Neural progenitor cell (in vitro differentiated cells): Measurements from ENCODE around the gene CRY1. TPM values are rescaled to one million over a fixed set of nuclear protein-coding genes. Genes with fewer than 3 reads are reported as not detected.
"Not testable (repeated sequence)": the region's sequence is repeated elsewhere in the genome, so short reads cannot be mapped to it uniquely, and the experiment has no call there.

Experiments used
- DNase-seq: peaks from one replicate; pipeline ENCODE4 v3.0.0-alpha.2; 2016; ENCODE audit warnings: low spot score
- H2AFZ ChIP-seq: fragments of 200-600 bp; sonication (generic); replicated peaks from 2 replicates; pipeline ENCODE4 v1.6.1; 2016; ENCODE audit warnings: antibody characterized with exemption
- H3F3A ChIP-seq: fragments of 200-600 bp; sonication (generic); 2 replicates; pipeline ENCODE4 v1.6.1; 2016; ENCODE audit warnings: antibody characterized with exemption, low read depth
- H3K27ac ChIP-seq: fragments of 200-600 bp; sonication (generic); 2 replicates; pipeline ENCODE4 v1.5.1; 2016; ENCODE audit warnings: mild to moderate bottlenecking
- H3K27me3 ChIP-seq: fragments of 200-600 bp; sonication (generic); 2 replicates; pipeline ENCODE4 v1.6.1; 2016; ENCODE audit warnings: mild to moderate bottlenecking, moderate library complexity
- H3K36me3 ChIP-seq: fragments of 200-600 bp; sonication (generic); 2 replicates; pipeline ENCODE4 v1.5.1; 2016
- H3K4me1 ChIP-seq: fragments of 200-600 bp; sonication (generic); 2 replicates; pipeline ENCODE4 v1.6.1; 2016; ENCODE audit warnings: mixed run types
- H3K4me2 ChIP-seq: fragments of 200-600 bp; sonication (generic); 2 replicates; pipeline ENCODE4 v1.6.1; 2016
- H3K4me3 ChIP-seq: fragments of 200-600 bp; sonication (generic); 2 replicates; pipeline ENCODE4 v1.5.1; 2016
- H3K79me2 ChIP-seq: fragments of 200-600 bp; sonication (generic); 2 replicates; pipeline ENCODE4 v1.6.1; 2016; ENCODE audit warnings: low read depth
- H3K9ac ChIP-seq: fragments of 200-600 bp; sonication (generic); 2 replicates; pipeline ENCODE4 v1.6.1; 2016
- H3K9me3 ChIP-seq: fragments of 200-600 bp; sonication (generic); 2 replicates; pipeline ENCODE4 v1.5.1; 2016; ENCODE audit warnings: low read depth
- H4K20me1 ChIP-seq: fragments of 200-600 bp; sonication (generic); 2 replicates; pipeline ENCODE4 v1.6.1; 2016; ENCODE audit warnings: low read depth
- H3K27ac Mint-ChIP-seq: 3 replicates; pipeline ENCODE4 v1.8.0; 2021; ENCODE audit warnings: mixed read lengths
- H3K27me3 Mint-ChIP-seq: 2 replicates; pipeline ENCODE4 v1.8.0; 2022; ENCODE audit warnings: low read depth, mild to moderate bottlenecking, inconsistent platforms, moderate library complexity, mixed read lengths; ENCODE audit not compliant: insufficient read depth
- H3K36me3 Mint-ChIP-seq: 3 replicates; pipeline ENCODE4 v1.8.0; 2021; ENCODE audit warnings: mixed read lengths
- H3K4me1 Mint-ChIP-seq: 3 replicates; pipeline ENCODE4 v1.8.0; 2021; ENCODE audit warnings: mixed read lengths
- H3K4me3 Mint-ChIP-seq: 3 replicates; pipeline ENCODE4 v1.8.0; 2021; ENCODE audit warnings: mild to moderate bottlenecking, moderate library complexity, mixed read lengths
- H3K9me3 Mint-ChIP-seq: 3 replicates; pipeline ENCODE4 v1.8.0; 2020; ENCODE audit warnings: mixed read lengths
- EZH2 ChIP-seq: fragments of 200-600 bp; sonication (generic); IDR thresholded peaks from 2 replicates; pipeline ENCODE4 v1.6.1; 2017; ENCODE audit warnings: antibody characterized with exemption, mild to moderate bottlenecking, moderate library complexity
- EZH2phosphoT487 ChIP-seq: fragments of 200-600 bp; sonication (generic); IDR thresholded peaks from 2 replicates; pipeline ENCODE4 v1.6.1; 2017; ENCODE audit warnings: antibody characterized with exemption
- total RNA-seq: library from RNA; depleted of rRNA; stranded (reverse); fragments of >200 nt; gene quantifications from 2 replicates; pipeline ENCODE4 v1.2.3, GENCODE V29; 2015; ENCODE audit warnings: low replicate concordance
- TF ChIP-seq, protein P1 (sequence below): fragments of 200-600 bp; sonication (generic); IDR thresholded peaks from 2 replicates; pipeline ENCODE4 v1.5.1; 2017; ENCODE audit warnings: antibody characterized with exemption, mild to moderate bottlenecking

CRY1 gene
- total RNA-seq, 1 donor from 2014 or later: 51.3 TPM

DNA sequence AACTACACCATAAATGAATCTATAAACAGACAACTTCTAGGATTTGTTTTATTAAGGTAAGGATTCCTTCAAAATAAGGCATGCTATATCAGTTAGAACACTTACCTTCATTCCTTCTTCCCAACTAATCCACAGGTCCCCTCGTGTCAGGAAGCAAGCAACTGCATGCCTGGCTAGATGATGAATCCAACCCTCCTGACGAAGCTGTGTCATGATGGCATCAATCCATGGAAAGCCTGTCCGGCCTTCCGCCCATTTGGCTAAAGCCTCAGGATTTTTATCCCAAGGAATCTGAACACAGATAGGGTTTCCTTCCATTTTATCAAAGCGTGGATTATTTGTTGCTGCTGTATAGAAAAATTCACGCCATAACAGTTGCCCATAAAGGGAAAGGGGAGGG, 93.9 kb downstream of the CRY1 start:
- no peaks in the 10 kb centered on the region for H3K27me3 ChIP-seq
- H4K20me1 ChIP-seq: no peaks in the 10 kb centered on the region
- no peak for DNase-seq
- H3K79me2 ChIP-seq: no peaks in the 10 kb centered on the region
- no peak overlapping the region for H2AFZ ChIP-seq
- H3K4me3 ChIP-seq: no peak overlapping the region
- Mint-ChIP-seq H3K9me3 (peaks cover 5% of the 10 kb centered on the region), H3K27ac (no peak overlapping the region), H3K4me3 (no peak overlapping the region), H3K27me3 (peaks cover 4% of the 10 kb centered on the region), H3K36me3 (peaks cover 16% of the 10 kb centered on the region), H3K4me1 (no peaks in the 10 kb centered on the region)
- H3K27ac ChIP-seq: no peak overlapping the region
- H3K9ac ChIP-seq: no peak overlapping the region
- H3F3A ChIP-seq: no peaks in the 10 kb centered on the region
- no peak for TF ChIP-seq EZH2
- no peak for TF ChIP-seq EZH2phosphoT487
- TF ChIP-seq, protein P1, sequence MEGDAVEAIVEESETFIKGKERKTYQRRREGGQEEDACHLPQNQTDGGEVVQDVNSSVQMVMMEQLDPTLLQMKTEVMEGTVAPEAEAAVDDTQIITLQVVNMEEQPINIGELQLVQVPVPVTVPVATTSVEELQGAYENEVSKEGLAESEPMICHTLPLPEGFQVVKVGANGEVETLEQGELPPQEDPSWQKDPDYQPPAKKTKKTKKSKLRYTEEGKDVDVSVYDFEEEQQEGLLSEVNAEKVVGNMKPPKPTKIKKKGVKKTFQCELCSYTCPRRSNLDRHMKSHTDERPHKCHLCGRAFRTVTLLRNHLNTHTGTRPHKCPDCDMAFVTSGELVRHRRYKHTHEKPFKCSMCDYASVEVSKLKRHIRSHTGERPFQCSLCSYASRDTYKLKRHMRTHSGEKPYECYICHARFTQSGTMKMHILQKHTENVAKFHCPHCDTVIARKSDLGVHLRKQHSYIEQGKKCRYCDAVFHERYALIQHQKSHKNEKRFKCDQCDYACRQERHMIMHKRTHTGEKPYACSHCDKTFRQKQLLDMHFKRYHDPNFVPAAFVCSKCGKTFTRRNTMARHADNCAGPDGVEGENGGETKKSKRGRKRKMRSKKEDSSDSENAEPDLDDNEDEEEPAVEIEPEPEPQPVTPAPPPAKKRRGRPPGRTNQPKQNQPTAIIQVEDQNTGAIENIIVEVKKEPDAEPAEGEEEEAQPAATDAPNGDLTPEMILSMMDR: no peak
- H3K4me1 ChIP-seq: no peaks in the 10 kb centered on the region
- peaks cover 8% of the 10 kb centered on the region for H3K36me3 ChIP-seq
- H3K9me3 ChIP-seq: no peaks in the 10 kb centered on the region
- H3K4me2 ChIP-seq: no peak overlapping the region

DNA sequence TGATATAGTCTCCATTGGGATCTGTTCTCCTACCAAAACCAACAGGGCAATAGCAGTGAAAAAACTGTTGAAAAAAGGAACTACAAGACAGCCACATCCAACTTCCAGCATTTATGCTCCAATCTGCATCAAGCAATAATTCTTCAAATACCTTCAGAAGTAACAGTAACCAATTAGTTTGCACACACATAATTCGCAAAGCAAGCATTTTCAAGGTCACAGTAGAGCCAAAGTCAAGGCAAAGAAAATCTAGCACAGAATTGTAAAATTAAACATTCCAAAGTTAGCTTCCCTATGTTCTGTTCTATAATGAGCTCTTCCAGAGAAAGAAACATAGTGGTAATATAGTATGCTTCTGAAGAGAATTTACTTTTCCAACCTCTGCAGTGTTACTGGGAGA, 95.4 kb downstream of the CRY1 start:
- H3K4me2 ChIP-seq: no peak overlapping the region

DNA sequence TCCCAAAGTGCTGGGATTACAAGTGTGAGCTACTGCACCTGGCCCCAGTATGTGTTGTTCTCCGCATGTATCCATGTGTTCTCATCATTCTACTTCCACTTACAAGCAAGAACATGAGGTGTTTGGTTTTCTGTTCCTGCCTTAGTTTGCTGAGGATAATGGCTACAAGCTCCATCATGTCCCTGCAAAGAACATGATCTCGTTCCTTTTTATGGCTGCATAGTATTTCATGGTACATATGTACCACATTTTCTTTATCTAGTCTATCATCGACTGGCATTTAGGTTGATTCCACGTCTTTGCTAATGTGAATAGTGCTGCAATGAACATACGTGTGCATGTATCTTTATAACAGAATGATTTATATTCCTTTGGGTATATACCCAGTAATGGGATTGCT, 97.2 kb downstream of the CRY1 start:
- peaks cover 11% of the 10 kb centered on the region for H3K36me3 Mint-ChIP-seq
- H3K27me3 Mint-ChIP-seq: not testable (repeated sequence)

More for the DNA sequence above, 95.4 kb downstream of the CRY1 start:
- peaks cover 16% of the 10 kb centered on the region for H3K36me3 Mint-ChIP-seq
- no peaks in the 10 kb centered on the region for H3K79me2 ChIP-seq
- H3K27ac ChIP-seq: no peak overlapping the region
- H3K4me3 ChIP-seq: no peak overlapping the region
- H3K4me1 ChIP-seq: no peaks in the 10 kb centered on the region
- no peak overlapping the region for H3K4me3 Mint-ChIP-seq
- H3F3A ChIP-seq: no peaks in the 10 kb centered on the region
- H3K27ac Mint-ChIP-seq: no peak overlapping the region
- no peaks in the 10 kb centered on the region for H4K20me1 ChIP-seq
- H3K9me3 ChIP-seq: no peaks in the 10 kb centered on the region
- no peak for DNase-seq
- H3K9ac ChIP-seq: no peak overlapping the region
- no peak overlapping the region for H2AFZ ChIP-seq
- TF ChIP-seq EZH2phosphoT487 (no peak), EZH2 (no peak)
- TF ChIP-seq, protein P1: no peak
- no peaks in the 10 kb centered on the region for H3K4me1 Mint-ChIP-seq
- peaks cover 8% of the 10 kb centered on the region for H3K36me3 ChIP-seq
- peaks cover 4% of the 10 kb centered on the region for H3K27me3 Mint-ChIP-seq
- H3K9me3 Mint-ChIP-seq: peaks cover 5% of the 10 kb centered on the region
- no peaks in the 10 kb centered on the region for H3K27me3 ChIP-seq

DNA sequence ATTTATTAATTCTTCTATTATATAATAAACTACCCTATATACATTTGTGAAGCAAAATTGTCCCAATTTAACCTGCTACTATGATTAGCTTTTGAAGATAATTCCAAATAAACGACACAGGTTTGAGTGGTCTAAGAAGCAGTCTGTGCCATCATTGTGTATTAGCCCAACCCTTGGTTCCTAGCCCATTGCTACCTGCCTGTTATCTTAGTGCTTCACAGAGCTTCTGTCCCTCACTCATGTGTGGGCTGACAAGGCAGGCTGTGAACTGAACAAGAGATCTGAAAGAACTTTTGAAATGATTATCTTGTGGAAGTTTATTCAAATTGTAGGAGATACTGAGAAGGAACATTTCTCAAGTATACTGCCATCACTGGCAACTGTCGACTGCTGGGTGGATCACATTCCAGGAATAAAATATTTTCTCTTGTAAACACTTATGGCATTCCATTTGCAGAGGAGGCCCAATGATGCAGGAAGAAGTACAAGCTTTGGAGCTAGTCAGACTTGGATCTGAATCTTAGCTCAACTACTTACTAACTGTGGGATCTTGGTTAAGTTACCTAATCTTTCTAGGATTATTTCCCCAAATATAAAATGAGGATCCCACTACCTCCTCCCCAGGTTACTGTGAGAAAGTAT, 98.6 kb downstream of the CRY1 start:
- DNase-seq: no peak
- Histone ChIP-seq H3K27me3 (no peaks in the 10 kb centered on the region), H3K4me1 (no peaks in the 10 kb centered on the region), H3K4me2 (no peak overlapping the region), H3K4me3 (no peak overlapping the region), H4K20me1 (no peaks in the 10 kb centered on the region), H3K9ac (no peak overlapping the region), H3K79me2 (no peaks in the 10 kb centered on the region), H3K36me3 (peaks cover 5% of the 10 kb centered on the region), H3K9me3 (no peaks in the 10 kb centered on the region), H2AFZ (no peak overlapping the region), H3F3A (no peaks in the 10 kb centered on the region), H3K27ac (no peak overlapping the region)
- peaks cover 2% of the 10 kb centered on the region for H3K27me3 Mint-ChIP-seq
- H3K36me3 Mint-ChIP-seq: peaks cover 9% of the 10 kb centered on the region
- H3K4me1 Mint-ChIP-seq: no peaks in the 10 kb centered on the region
- H3K9me3 Mint-ChIP-seq: no peaks in the 10 kb centered on the region
- no peak overlapping the region for H3K27ac Mint-ChIP-seq
- no peak overlapping the region for H3K4me3 Mint-ChIP-seq
- TF ChIP-seq EZH2 (no peak), EZH2phosphoT487 (no peak)
- TF ChIP-seq, protein P1: no peak

More for the DNA sequence above, 97.2 kb downstream of the CRY1 start:
- H3F3A ChIP-seq, H3K9me3 Mint-ChIP-seq, H3K4me3 Mint-ChIP-seq, DNase-seq, H3K4me3 ChIP-seq, H3K27ac ChIP-seq, H3K9me3 ChIP-seq, H3K27me3 ChIP-seq, H3K4me2 ChIP-seq, H3K4me1 Mint-ChIP-seq, H3K9ac ChIP-seq, H2AFZ ChIP-seq, H3K4me1 ChIP-seq, H3K79me2 ChIP-seq, H3K27ac Mint-ChIP-seq, H3K36me3 ChIP-seq, H4K20me1 ChIP-seq: not testable (repeated sequence)
